OCI-LY1 (cell line): Measurements from ENCODE around the gene BEX5.
A peak's percentile ranks its signal among the peaks of the same experiment; 100 is the strongest.

Experiments
- CTCF ChIP-seq: fragments of 200-600 bp; sonication (generic), shearing (Covaris generic); IDR thresholded peaks from 2 replicates; pipeline ENCODE4 v1.5.1; 2017; ENCODE audit warnings: mild to moderate bottlenecking, antibody characterized with exemption, low read length, moderate library complexity, mixed read lengths
- EZH2 ChIP-seq: fragments of 200-600 bp; sonication (generic), shearing (Covaris generic); IDR thresholded peaks from 2 replicates; pipeline ENCODE4 v1.8.0; 2017; ENCODE audit warnings: borderline replicate concordance, mixed run types, mild to moderate bottlenecking, antibody characterized with exemption, low read length, moderate library complexity, mixed read lengths

- TF ChIP-seq CTCF (peak; percentile 23; the same call in 1 of the 2 replicates), EZH2 (no peak)
Observed at GRCh38 chrX:102154218-102154860, 1.4 kb downstream of the BEX5 start.
